ENCODE results near the gene CCDC102A. TPM values are rescaled to one million over a fixed set of nuclear protein-coding genes. Genes with fewer than 3 reads are reported as not detected.

CCDC102A gene
- total RNA-seq: 10 to 100 TPM; 11.2 to 15.1 TPM

DNA sequence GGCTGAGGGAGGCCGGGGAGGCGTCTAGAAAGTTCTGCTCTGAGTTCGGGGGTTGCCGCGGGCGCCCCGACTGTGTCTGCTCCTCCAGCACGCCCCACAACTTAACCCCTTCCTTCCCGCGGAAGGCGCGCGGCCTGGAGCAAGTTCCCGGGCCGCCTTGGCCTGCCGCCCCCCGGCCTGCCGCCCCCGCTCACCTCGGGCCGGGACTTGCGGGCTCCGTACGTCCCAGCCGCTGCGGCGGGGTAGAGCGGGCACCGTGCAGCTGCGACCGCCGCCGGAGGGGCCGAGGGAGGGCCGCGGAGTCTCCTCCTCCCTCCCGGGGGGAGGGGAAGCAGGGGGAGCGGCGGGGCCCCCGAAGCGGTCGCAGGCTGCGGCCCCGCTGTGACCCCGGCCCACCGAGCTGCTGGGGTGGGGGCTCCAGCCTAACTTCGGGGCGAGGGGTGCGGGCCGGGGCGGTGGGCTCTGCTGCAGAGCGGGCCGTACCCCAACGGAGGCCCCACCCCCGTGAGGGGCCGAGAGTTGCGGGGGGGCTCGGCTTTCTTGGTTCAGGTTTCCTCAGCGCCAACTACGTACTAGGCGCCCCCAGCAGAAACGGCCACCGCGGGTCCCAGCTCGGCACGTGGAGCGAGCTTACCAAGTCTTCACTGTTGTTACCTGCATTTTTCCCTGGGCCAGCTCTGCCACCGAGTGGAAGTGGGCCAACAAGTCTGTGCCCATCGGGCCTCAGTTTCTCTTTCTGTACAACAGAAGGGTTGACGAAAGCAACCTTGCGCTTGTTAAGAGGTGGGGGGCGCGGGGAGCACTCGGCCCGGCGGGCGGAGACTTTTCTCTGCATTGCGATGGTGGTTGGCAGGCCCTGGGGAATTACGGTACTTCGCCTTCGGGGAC lies at the start of gene CCDC102A:
Gene CCDC102A, minus strand, starts transcription at position 266 of the 888 bp plus-strand sequence. CDS start 7,394 bp downstream, outside the sequence.
- no peaks in the 10 kb centered on the region for H3K9me3 ChIP-seq
- H3K36me3 ChIP-seq: no peaks in the 10 kb centered on the region
- DNase-seq (ENCODE audit: low spot score): peak; percentile 61
- peak within 1 kb of the TSS; percentile 83 to 88 for H3K4me3 ChIP-seq
- no peaks in the 10 kb centered on the region for H3K27me3 ChIP-seq
- H3K4me1 ChIP-seq: peaks cover 0 to 51% of the 10 kb centered on the region in 2 donors
- H3K27ac ChIP-seq: peak within 1 kb of the TSS; percentile 91 to 94
- TF ChIP-seq, protein P1, sequence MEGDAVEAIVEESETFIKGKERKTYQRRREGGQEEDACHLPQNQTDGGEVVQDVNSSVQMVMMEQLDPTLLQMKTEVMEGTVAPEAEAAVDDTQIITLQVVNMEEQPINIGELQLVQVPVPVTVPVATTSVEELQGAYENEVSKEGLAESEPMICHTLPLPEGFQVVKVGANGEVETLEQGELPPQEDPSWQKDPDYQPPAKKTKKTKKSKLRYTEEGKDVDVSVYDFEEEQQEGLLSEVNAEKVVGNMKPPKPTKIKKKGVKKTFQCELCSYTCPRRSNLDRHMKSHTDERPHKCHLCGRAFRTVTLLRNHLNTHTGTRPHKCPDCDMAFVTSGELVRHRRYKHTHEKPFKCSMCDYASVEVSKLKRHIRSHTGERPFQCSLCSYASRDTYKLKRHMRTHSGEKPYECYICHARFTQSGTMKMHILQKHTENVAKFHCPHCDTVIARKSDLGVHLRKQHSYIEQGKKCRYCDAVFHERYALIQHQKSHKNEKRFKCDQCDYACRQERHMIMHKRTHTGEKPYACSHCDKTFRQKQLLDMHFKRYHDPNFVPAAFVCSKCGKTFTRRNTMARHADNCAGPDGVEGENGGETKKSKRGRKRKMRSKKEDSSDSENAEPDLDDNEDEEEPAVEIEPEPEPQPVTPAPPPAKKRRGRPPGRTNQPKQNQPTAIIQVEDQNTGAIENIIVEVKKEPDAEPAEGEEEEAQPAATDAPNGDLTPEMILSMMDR (IDR thresholded peaks at IDR 0.05): no peak

DNA sequence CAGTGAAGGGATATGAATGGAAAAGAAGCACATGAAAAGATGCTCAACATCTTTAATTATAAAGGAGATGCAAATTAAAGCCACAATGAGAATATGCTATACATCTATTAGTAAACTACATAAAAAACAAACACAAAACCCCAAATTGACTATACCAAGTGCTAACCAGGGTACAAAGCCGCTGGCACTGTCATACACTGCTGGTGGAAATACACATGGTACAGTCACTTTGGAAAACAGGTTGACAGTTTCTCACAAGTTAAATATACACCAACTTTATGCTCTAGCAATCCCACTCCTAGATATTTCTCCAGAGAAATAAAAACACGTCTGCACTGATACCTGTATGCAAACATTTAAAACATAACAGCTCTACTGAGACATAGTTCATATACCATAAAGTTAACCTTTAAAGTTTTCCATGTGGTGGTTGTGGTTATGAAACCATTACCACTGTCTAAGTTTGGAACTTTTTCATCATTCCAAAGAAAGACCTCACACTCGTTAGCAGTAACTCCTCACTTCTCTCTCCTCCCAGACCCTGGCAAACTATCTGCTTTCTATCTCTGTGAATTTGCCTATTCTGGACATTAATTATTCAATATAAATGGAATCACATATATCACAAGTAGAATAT lies 48.8 kb upstream of the CCDC102A start:
- no peaks in the 10 kb centered on the region for H3K36me3 ChIP-seq
- TF ChIP-seq, protein P1 (IDR thresholded peaks at IDR 0.05): no peak
- H3K4me1 ChIP-seq: no peaks in the 10 kb centered on the region
- no peak for DNase-seq (ENCODE audit: low spot score)
- no peaks in the 10 kb centered on the region for H3K27me3 ChIP-seq
- no peaks in the 10 kb centered on the region for H3K9me3 ChIP-seq
- no peak overlapping the region for H3K27ac ChIP-seq
- H3K4me3 ChIP-seq: no peak overlapping the region

DNA sequence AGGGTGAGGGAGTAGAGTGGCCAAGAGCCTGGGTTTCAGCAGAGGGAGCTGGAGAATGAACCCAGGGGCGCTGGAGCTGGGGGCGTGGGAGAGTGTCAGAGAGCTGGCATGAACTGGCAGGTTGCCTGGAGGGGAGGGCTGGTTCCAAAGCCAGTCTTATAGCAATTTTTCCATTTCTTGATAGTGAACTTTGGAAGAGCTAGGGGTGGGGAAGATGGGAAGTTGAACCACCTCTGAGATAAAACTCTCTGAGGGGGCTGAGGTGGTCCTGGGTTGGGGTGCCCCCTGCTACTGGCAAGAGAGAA lies 42.9 kb upstream of the CCDC102A start:
- no peak overlapping the region for H3K4me3 ChIP-seq
- no peak overlapping the region for H3K27ac ChIP-seq
- H3K36me3 ChIP-seq: no peaks in the 10 kb centered on the region
- peak; percentile 13 for DNase-seq (ENCODE audit: low spot score)
- no peaks in the 10 kb centered on the region for H3K27me3 ChIP-seq
- TF ChIP-seq, protein P1 (IDR thresholded peaks at IDR 0.05): no peak
- H3K9me3 ChIP-seq: no peaks in the 10 kb centered on the region
- H3K4me1 ChIP-seq: peaks cover 0 to 3% of the 10 kb centered on the region in 2 donors

DNA sequence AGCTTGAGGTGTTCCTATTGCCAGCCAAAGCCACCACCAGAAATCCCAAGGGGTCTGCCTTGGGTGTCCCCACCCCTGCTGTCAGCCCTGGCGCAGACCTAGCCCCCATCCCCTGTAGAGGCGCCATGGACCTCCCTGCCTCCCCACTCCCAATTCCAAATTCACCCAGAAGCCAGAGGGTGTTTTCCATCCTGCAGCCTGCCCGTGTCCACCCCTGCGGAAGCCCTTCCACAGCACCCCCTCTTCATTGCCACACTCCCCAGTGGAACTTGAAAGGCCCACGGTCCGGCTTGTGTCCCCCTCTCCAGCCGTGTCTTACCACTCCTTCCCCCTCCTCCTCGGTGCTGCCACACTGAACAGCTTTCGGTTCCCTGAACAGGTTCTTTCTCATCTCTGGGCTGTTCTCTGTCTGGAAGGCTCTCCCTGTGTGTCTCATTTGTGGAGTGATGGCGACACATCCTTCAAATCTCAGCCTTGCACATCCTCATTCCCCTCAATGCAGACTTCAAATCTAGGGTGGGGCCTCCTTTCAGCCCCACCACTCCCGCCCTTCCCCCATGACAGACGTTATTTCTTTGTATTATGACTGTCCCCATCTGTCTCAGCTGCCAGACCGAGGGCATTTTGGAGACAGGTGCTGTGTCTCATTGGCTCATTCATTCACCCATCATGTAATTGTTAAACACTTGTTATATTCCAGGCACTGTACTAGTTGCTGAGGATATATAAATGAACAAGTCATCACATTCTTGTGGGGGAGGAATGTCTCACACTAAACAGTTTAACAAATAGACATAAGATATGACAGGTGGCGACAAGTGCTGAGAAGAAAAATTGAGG lies 42.4 kb upstream of the CCDC102A start:
- no peak overlapping the region for H3K27ac ChIP-seq
- H3K36me3 ChIP-seq: no peaks in the 10 kb centered on the region
- no peak overlapping the region for H3K4me3 ChIP-seq
- H3K27me3 ChIP-seq: no peaks in the 10 kb centered on the region
- H3K4me1 ChIP-seq: peaks cover 0 to 3% of the 10 kb centered on the region in 2 donors
- DNase-seq (ENCODE audit: low spot score): peak; percentile 23
- H3K9me3 ChIP-seq: no peaks in the 10 kb centered on the region
- TF ChIP-seq, protein P1 (IDR thresholded peaks at IDR 0.05): no peak

DNA sequence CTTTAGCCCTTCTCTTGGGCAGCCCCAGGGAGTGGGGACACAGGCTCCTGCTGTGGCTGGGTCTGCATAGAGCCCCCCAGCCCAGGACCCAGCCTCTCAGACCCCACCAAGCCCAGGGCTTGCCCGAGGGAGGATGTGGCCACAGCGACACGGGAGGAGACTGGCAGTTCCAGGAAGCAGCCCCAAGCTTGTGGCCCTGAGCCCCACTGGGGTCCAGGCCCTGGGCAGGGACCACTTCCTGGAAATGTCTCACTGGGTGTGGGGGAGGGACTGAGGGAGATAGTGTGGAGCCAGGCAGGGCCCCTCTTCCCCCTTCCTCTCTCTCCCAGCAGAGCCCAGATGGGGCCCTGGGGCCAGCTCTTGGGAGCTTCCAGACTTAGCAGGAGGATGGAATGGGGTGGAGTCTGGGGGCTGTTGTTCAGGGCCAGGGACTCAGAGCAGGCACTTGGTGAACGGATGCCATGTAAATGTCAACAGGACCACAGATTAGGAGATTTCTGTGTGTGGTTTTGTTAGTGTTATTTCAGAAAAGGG lies 41.4 kb upstream of the CCDC102A start:
- TF ChIP-seq, protein P1 (IDR thresholded peaks at IDR 0.05): no peak
- Histone ChIP-seq H3K4me1 (peaks cover 0 to 3% of the 10 kb centered on the region in 2 donors), H3K9me3 (no peaks in the 10 kb centered on the region), H3K27ac (no peak overlapping the region), H3K27me3 (no peaks in the 10 kb centered on the region), H3K4me3 (no peak overlapping the region), H3K36me3 (no peaks in the 10 kb centered on the region)
- DNase-seq (ENCODE audit: low spot score): peak; percentile 48
